NCI-H82 treated with DMSO at 0.1 percent for 48 hours (cell line): ENCODE data around the gene SMIM11.
"Not testable (repeated sequence)": the region's sequence is repeated elsewhere in the genome, so short reads cannot be mapped to it uniquely, and the experiment has no call there.

ENCODE experiments used
- DNase-seq: peaks from one replicate; lab custom pipeline; 2025; ENCODE audit not compliant: unreplicated experiment; lab: John Stamatoyannopoulos, UW

SMIM11 gene

GRCh38 chr21:34374940-34375618, at the start of gene SMIM11:
Gene SMIM11, plus strand, starts transcription at chr21:34375507. Its CDS starts 3,998 bp downstream, at chr21:34379505.
- not testable (repeated sequence) for DNase-seq

- DNase-seq = no peak
Measured at GRCh38 chr21:34330055-34330454, 45.3 kb upstream of the SMIM11 start.

- DNase-seq = no peak
Measured at GRCh38 chr21:34331726-34332125, 43.6 kb upstream of the SMIM11 start.

GRCh38 chr21:34332347-34332746, 43.0 kb upstream of the SMIM11 start:
- DNase-seq = no peak

GRCh38 chr21:34333121-34333739, 42.1 kb upstream of the SMIM11 start:
- DNase-seq = no peak

- DNase-seq = no peak
Measured at GRCh38 chr21:34335316-34335715, 40.0 kb upstream of the SMIM11 start.

- DNase-seq = no peak
Measured at GRCh38 chr21:34336245-34336644, 39.1 kb upstream of the SMIM11 start.

GRCh38 chr21:34336756-34337391, 38.4 kb upstream of the SMIM11 start:
- no peak for DNase-seq

GRCh38 chr21:34337741-34338140, 37.6 kb upstream of the SMIM11 start:
- DNase-seq = no peak

- no peak for DNase-seq
Measured at GRCh38 chr21:34338226-34338625, 37.1 kb upstream of the SMIM11 start.

- no peak for DNase-seq
Measured at GRCh38 chr21:34340061-34340460, 35.2 kb upstream of the SMIM11 start.

GRCh38 chr21:34342476-34342875, 32.8 kb upstream of the SMIM11 start:
- DNase-seq = no peak

GRCh38 chr21:34343347-34343746, 32.0 kb upstream of the SMIM11 start:
- DNase-seq = no peak

GRCh38 chr21:34343838-34344381, 31.4 kb upstream of the SMIM11 start:
- DNase-seq = no peak

- no peak for DNase-seq
Measured at GRCh38 chr21:34344584-34344983, 30.7 kb upstream of the SMIM11 start.

GRCh38 chr21:34345091-34345871, 30.0 kb upstream of the SMIM11 start:
- DNase-seq = no peak

- DNase-seq = no peak
Measured at GRCh38 chr21:34345892-34346291, 29.4 kb upstream of the SMIM11 start.

- no peak for DNase-seq
Measured at GRCh38 chr21:34348890-34349519, 26.3 kb upstream of the SMIM11 start.

- peak; percentile 24 for DNase-seq
Measured at GRCh38 chr21:34351786-34352241, 23.5 kb upstream of the SMIM11 start.

- no peak for DNase-seq
Measured at GRCh38 chr21:34352556-34352955, 22.8 kb upstream of the SMIM11 start.

GRCh38 chr21:34353182-34353581, 22.1 kb upstream of the SMIM11 start:
- DNase-seq = no peak
